OCI-LY3 (cell line): ENCODE data around the gene KRTAP10-8.

Experiments
- H2AFZ ChIP-seq: fragments of 200-600, 300-600 bp; shearing (Covaris generic); 2 replicates; pipeline ENCODE4 v1.6.0; 2014; ENCODE audit warnings: antibody characterized with exemption, low read depth, low read length
- H3K27ac ChIP-seq: fragments of 200-600, 300-600 bp; sonication (generic); 2 replicates; pipeline ENCODE4 v1.5.1; 2014; ENCODE audit warnings: mild to moderate bottlenecking, low read length, moderate library complexity, mixed read lengths
- H3K27me3 ChIP-seq: fragments of 200-600, 300-600 bp; sonication (generic); 2 replicates; pipeline ENCODE4 v1.6.1; 2014; ENCODE audit warnings: low read depth, low read length, mixed read lengths
- H3K36me3 ChIP-seq: fragments of 200-600, 300-600 bp; sonication (generic); replicated peaks from 2 replicates; pipeline ENCODE3; 2014; ENCODE audit warnings: low read depth, low read length, mixed read lengths
- H3K4me1 ChIP-seq: fragments of 300-600, 200-600 bp; sonication (generic); 2 replicates; pipeline ENCODE4 v1.6.1; 2014; ENCODE audit warnings: low read length, mixed read lengths
- H3K4me2 ChIP-seq: fragments of 200-600, 300-600 bp; sonication (generic); 2 replicates; pipeline ENCODE4 v1.6.1; 2014; ENCODE audit warnings: low read length, mixed read lengths
- H3K4me3 ChIP-seq: fragments of 300-600, 200-600 bp; sonication (generic); 2 replicates; pipeline ENCODE4 v1.5.1; 2014; ENCODE audit warnings: antibody characterized with exemption, mild to moderate bottlenecking, low read length, moderate library complexity
- H3K79me2 ChIP-seq: fragments of 300-600, 200-600 bp; shearing (Covaris generic); 2 replicates; pipeline ENCODE4 v1.6.1; 2014; ENCODE audit warnings: mild to moderate bottlenecking, low read length, mixed read lengths
- H3K9ac ChIP-seq: fragments of 300-600, 200-600 bp; shearing (Covaris generic); 2 replicates; pipeline ENCODE4 v1.6.0; 2014; ENCODE audit warnings: mild to moderate bottlenecking, low read length, moderate library complexity
- H3K9me3 ChIP-seq: fragments of 200-600, 300-600 bp; shearing (Covaris generic); 2 replicates; pipeline ENCODE4 v1.6.1; 2014; ENCODE audit warnings: low read length, mixed read lengths; ENCODE audit not compliant: insufficient read depth
- H4K20me1 ChIP-seq: fragments of 200-600, 300-600 bp; sonication (generic); 2 replicates; pipeline ENCODE4 v1.6.1; 2016; ENCODE audit warnings: low read length, mixed read lengths; ENCODE audit not compliant: insufficient read depth
- CTCF ChIP-seq: fragments of 200-600, 300-600 bp; sonication (generic); IDR thresholded peaks from 2 replicates; pipeline ENCODE4 v1.5.1; 2014; ENCODE audit warnings: antibody characterized with exemption, low read length, low read depth
- EZH2phosphoT487 ChIP-seq: fragments of 200-600 bp; shearing (Covaris generic); IDR thresholded peaks from 2 replicates; pipeline ENCODE4 v1.6.1; 2018; ENCODE audit warnings: antibody characterized with exemption, mixed run types, low read depth

Gene KRTAP10-8

GRCh38 chr21:44592446-44593311, 19.2 kb upstream of the KRTAP10-8 start, which contains the start of gene KRTAP10-6:
TSS of gene KRTAP10-6 (minus strand) at chr21:44592505. CDS start at chr21:44592484, 21 bp downstream.
- Histone ChIP-seq H3K79me2 (no peaks in the 10 kb centered on the region), H3K4me1 (no peaks in the 10 kb centered on the region), H3K27ac (no peak within 1 kb of the TSS), H3K4me3 (no peak within 1 kb of the TSS), H3K9me3 (no peaks in the 10 kb centered on the region), H2AFZ (no peak within 1 kb of the TSS), H4K20me1 (no peaks in the 10 kb centered on the region), H3K27me3 (no peaks in the 10 kb centered on the region), H3K9ac (no peak within 1 kb of the TSS), H3K36me3 (no peaks in the 10 kb centered on the region), H3K4me2 (no peak within 1 kb of the TSS)
- TF ChIP-seq CTCF, result no peak
- no peak for TF ChIP-seq EZH2phosphoT487

GRCh38 chr21:44593598-44594405, 18.1 kb upstream of the KRTAP10-8 start:
- TF ChIP-seq CTCF (no peak), EZH2phosphoT487 (no peak)
- Histone ChIP-seq H3K79me2 (no peaks in the 10 kb centered on the region), H4K20me1 (no peaks in the 10 kb centered on the region), H3K36me3 (no peaks in the 10 kb centered on the region), H3K9ac (no peak overlapping the region), H3K27ac (no peak overlapping the region), H3K4me3 (no peak overlapping the region), H3K9me3 (no peaks in the 10 kb centered on the region), H3K27me3 (no peaks in the 10 kb centered on the region), H3K4me2 (no peak overlapping the region), H2AFZ (no peak overlapping the region), H3K4me1 (no peaks in the 10 kb centered on the region)

GRCh38 chr21:44594406-44594916, 17.4 kb upstream of the KRTAP10-8 start:
- no peaks in the 10 kb centered on the region for H3K4me1 ChIP-seq
- no peak overlapping the region for H3K27ac ChIP-seq
- no peaks in the 10 kb centered on the region for H3K79me2 ChIP-seq
- no peak for TF ChIP-seq CTCF
- TF ChIP-seq EZH2phosphoT487, result no peak
- H3K9ac ChIP-seq, result no peak overlapping the region
- H4K20me1 ChIP-seq, result no peaks in the 10 kb centered on the region
- H3K27me3 ChIP-seq, result no peaks in the 10 kb centered on the region
- no peak overlapping the region for H2AFZ ChIP-seq
- H3K9me3 ChIP-seq, result no peaks in the 10 kb centered on the region
- H3K4me2 ChIP-seq, result no peak overlapping the region
- H3K4me3 ChIP-seq, result no peak overlapping the region
- no peaks in the 10 kb centered on the region for H3K36me3 ChIP-seq

DNA sequence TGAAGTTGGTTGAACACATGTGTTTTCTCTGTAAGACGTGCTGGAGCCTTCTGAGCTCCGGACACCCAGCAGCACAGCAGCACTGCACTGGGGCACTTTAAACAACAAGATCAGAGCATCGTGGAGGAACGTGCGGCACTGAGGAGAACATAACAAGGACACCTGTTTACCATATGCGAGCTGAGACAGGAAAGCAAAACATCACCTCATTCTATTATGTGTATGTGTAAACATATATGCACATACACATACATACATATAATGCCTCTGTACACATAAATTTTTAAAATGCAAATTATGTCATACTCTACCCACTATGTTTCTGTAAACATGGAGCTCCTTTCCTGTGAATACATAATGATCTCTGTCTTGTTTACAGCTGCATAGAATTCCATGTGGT, 16.4 kb upstream of the KRTAP10-8 start:
- Histone ChIP-seq H3K27ac (no peak overlapping the region), H3K4me2 (no peak overlapping the region), H3K9me3 (no peaks in the 10 kb centered on the region), H3K4me3 (no peak overlapping the region), H3K4me1 (no peaks in the 10 kb centered on the region), H3K79me2 (no peaks in the 10 kb centered on the region), H3K27me3 (no peaks in the 10 kb centered on the region), H2AFZ (no peak overlapping the region), H4K20me1 (no peaks in the 10 kb centered on the region), H3K9ac (no peak overlapping the region), H3K36me3 (no peaks in the 10 kb centered on the region)
- TF ChIP-seq CTCF (no peak), EZH2phosphoT487 (no peak)
